Ovary (tissue), 9 donors: ENCODE results near the gene ATP13A2. TPM values are rescaled to one million over a fixed set of nuclear protein-coding genes. Genes with fewer than 3 reads are reported as not detected.
"Not testable (repeated sequence)": the region's sequence is repeated elsewhere in the genome, so short reads cannot be mapped to it uniquely, and the experiment has no call there.

Source experiments
- DNase-seq, 5 donors: peaks; one replicate each; pipeline ENCODE4 v3.0.0-alpha.2; 2019 to 2020
- H3K27ac ChIP-seq, 2 donors: fragments of 200-600 bp; one replicate each; pipeline versions ENCODE4 v1.5.1 to v1.8.0; 2019 to 2022
- H3K27me3 ChIP-seq: fragments of 200-600 bp; one replicate; pipeline ENCODE4 v1.8.0; 2022
- H3K36me3 ChIP-seq: fragments of 200-600 bp; sonication (generic); one replicate; pipeline ENCODE4 v1.5.1; 2019
- H3K4me1 ChIP-seq: one replicate; pipeline ENCODE4 v1.8.1; 2013; ENCODE audit warnings: mild to moderate bottlenecking, moderate library complexity; ENCODE audit not compliant: insufficient read depth
- H3K4me3 ChIP-seq: fragments of 200-600 bp; sonication (generic); one replicate; pipeline ENCODE4 v1.5.1; 2017
- H3K9me3 ChIP-seq, 2 donors: fragments of 200-600 bp in 1 of 2; sonication (generic) in 1 of 2; one replicate each; pipeline versions ENCODE4 v1.5.1 to v1.8.1; 2013 to 2019; ENCODE audit warnings: mild to moderate bottlenecking in 1 of 2, moderate library complexity in 1 of 2
- EP300 ChIP-seq: sonication (generic); formaldehyde crosslinking; IDR thresholded peaks from one replicate; pipeline ENCODE4 v1.6.1; 2017; ENCODE audit warnings: antibody characterized with exemption
- POLR2A ChIP-seq: fragments of 450-650 bp; IDR thresholded peaks from one replicate; pipeline ENCODE4 v1.6.1; 2017; ENCODE audit warnings: antibody characterized with exemption, mild to moderate bottlenecking, moderate library complexity
- WGBS, 3 donors: extraction: QIAGEN DNeasy Blood & Tissue Kit in 1 of 3; methylation state at CpG; one replicate each; pipeline versions ENCODE4 v1.1.5 to v1.1.7; 2013 to 2017; 5-methylcytosine and 5-hydroxymethylcytosine counted together
- intact Hi-C, 4 donors: fragments of 100-400 bp; cut with DNase I; formaldehyde crosslinking; loops; one replicate each; pipeline versions ENCODE4 v1.11.0 to v1.15.1; 2022 to 2023
- polyA plus RNA-seq, 2 donors: library from polyadenylated mRNA; stranded (reverse); fragments of 200-250 nt in 1 of 2; fragments of 350-450 nt in 1 of 2; fragmentation: Illumina TruSeq in 1 of 2; extraction: RNeasy Lipid Tissue Mini Kit (QIAGEN cat#74804) in 1 of 2; gene quantifications; one replicate each; pipeline ENCODE4 v1.2.3, GENCODE V29; 2013 to 2014
- total RNA-seq, 7 donors: library from RNA; depleted of rRNA in 2 of 7; stranded (reverse); fragments of >200 nt in 2 of 7; fragmentation: NEBNext Ultra II Directional in 3 of 7; extraction: Animal tissue kit (Norgen Biotek cat#: 25700) in 3 of 7; gene quantifications; one replicate each; pipeline versions ENCODE4 v1.1.0 to v1.2.4, GENCODE V29; 2016 to 2023
- TF ChIP-seq, protein P1 (sequence below), 3 donors: fragments of 450-650 bp in 2 of 3; fragments of 200-600 bp in 1 of 3; IDR thresholded peaks; one replicate each; pipeline versions ENCODE4 v1.5.1 to v1.8.0; 2016 to 2022; ENCODE audit warnings: antibody characterized with exemption in 3 of 3, mild to moderate bottlenecking in 1 of 3
- donor health status: DM: no; HTN: no; CAD: no; lungs with moderate emphysema.
- donor health status: DM: no; HTN: no; CAD: no.
- donor health status: Bipolar disorder and iron deficiency.
- donor health status: DM: yes; HTN: yes; CAD: no.
- donor health status: DM: no; HTN: no; CAD: no.
- donor health status: DM: yes; HTN: yes; CAD: no.

Gene ATP13A2
- total and polyA plus RNA-seq, 9 donors, result 8.8 to 24.1 (median 18.7) TPM

DNA sequence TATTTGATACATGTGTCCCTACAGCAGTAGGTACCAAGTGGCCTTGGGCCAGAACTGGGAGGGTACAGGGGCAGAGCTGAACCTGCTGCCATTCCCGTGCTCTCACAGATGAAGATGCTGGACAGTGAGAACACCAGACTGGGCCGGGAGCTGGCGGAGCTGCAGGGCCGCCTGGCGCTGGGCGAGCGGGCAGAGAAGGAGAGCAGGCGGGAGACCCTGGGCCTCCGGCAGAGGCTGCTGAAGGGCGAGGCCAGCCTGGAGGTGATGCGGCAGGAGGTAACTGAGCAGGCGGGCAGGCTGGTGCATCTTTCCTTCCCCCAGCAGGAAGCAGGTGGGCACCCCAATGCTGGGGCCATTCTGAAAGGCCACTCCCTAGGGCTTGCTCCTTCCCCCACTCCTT lies 53.3 kb downstream of the ATP13A2 start:
- no peaks in the 10 kb centered on the region for H3K27me3 ChIP-seq
- TF ChIP-seq POLR2A, result no peak
- DNase-seq, result no peak
- H3K27ac ChIP-seq, result no peak overlapping the region
- H3K9me3 ChIP-seq, result no peaks in the 10 kb centered on the region
- WGBS, 3 donors, result 92 to 96% (median 95%) methylated on average over 12 of the region's 12 CpGs
- H3K36me3 ChIP-seq, result no peaks in the 10 kb centered on the region
- intact Hi-C loops, result loop anchor here in 2 of 4 donors (5.0 to 10.0 kb wide), 3 partner anchors 79 to 276 kb away; no protein-coding TSS in a partner anchor
- peaks cover 2% of the 10 kb centered on the region for H3K4me1 ChIP-seq
- no peak overlapping the region for H3K4me3 ChIP-seq

DNA sequence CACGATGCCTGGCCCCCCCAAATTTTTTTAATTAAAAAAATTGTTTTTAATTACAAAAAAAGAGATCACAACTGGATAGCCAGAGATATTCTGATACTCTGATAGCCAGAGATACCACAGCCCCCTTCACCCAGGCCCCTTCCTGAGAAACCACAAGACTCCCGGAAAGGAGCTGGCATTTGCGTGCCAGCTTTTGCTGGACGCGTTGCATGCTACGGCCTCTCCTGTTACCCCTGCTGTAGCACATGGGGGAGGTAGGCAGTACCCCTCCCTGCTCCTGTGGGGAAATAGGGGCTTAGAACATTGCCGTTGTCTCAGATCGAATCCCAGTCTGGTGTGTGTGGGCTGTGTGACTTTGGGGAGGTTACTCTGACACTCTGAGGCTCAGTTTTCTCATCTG lies 54.0 kb downstream of the ATP13A2 start:
- Histone ChIP-seq H3K4me1 (peaks cover 2% of the 10 kb centered on the region), H3K9me3 (no peaks in the 10 kb centered on the region), H3K4me3 (no peak overlapping the region), H3K36me3 (no peaks in the 10 kb centered on the region), H3K27ac (no peak overlapping the region), H3K27me3 (no peaks in the 10 kb centered on the region)
- DNase-seq, result no peak
- 90 to 95% (median 91%) methylated on average over 8 of the region's 8 CpGs for WGBS, 3 donors
- intact Hi-C loops, result loop anchor here in 2 of 4 donors (5.0 to 10.0 kb wide), 3 partner anchors 80 to 277 kb away; no protein-coding TSS in a partner anchor
- TF ChIP-seq EP300 (no peak), POLR2A (no peak)
- TF ChIP-seq, protein P1, sequence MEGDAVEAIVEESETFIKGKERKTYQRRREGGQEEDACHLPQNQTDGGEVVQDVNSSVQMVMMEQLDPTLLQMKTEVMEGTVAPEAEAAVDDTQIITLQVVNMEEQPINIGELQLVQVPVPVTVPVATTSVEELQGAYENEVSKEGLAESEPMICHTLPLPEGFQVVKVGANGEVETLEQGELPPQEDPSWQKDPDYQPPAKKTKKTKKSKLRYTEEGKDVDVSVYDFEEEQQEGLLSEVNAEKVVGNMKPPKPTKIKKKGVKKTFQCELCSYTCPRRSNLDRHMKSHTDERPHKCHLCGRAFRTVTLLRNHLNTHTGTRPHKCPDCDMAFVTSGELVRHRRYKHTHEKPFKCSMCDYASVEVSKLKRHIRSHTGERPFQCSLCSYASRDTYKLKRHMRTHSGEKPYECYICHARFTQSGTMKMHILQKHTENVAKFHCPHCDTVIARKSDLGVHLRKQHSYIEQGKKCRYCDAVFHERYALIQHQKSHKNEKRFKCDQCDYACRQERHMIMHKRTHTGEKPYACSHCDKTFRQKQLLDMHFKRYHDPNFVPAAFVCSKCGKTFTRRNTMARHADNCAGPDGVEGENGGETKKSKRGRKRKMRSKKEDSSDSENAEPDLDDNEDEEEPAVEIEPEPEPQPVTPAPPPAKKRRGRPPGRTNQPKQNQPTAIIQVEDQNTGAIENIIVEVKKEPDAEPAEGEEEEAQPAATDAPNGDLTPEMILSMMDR (IDR thresholded peaks at IDR 0.05), result no peak

DNA sequence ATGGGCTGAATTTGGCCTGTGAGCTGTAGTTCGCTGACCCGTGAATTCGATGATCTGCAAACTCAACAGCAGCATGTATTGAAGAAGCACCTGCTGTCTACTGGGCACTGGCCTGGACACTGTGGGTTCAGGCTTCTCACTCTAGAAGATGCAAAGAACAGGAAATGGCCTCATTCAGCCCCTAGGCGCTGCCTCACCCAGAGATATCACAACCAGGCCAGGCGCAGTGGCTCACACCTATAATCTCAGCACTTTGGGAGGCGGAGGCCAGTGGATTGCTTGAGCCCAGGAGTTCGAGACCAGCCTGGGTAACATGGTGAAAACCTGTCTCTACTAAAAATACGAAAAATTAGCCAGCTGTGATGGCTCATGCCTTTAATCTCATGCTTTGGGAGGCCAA lies 55.0 kb downstream of the ATP13A2 start:
- Histone ChIP-seq H3K27ac (no peak overlapping the region), H3K4me3 (no peak overlapping the region), H3K36me3 (no peaks in the 10 kb centered on the region), H3K4me1 (peaks cover 2% of the 10 kb centered on the region), H3K9me3 (no peaks in the 10 kb centered on the region), H3K27me3 (no peaks in the 10 kb centered on the region)
- intact Hi-C loops, result loop anchor here in 2 of 4 donors (5.0 to 10.0 kb wide), 3 partner anchors 81 to 278 kb away; no protein-coding TSS in a partner anchor
- TF ChIP-seq, protein P1 (IDR thresholded peaks at IDR 0.05), result no peak
- TF ChIP-seq POLR2A (no peak), EP300 (no peak)
- whole genome bisulfite sequencing, 3 donors, result 92 to 95% (median 93%) methylated on average over 8 of the region's 8 CpGs
- DNase-seq, result no peak

DNA sequence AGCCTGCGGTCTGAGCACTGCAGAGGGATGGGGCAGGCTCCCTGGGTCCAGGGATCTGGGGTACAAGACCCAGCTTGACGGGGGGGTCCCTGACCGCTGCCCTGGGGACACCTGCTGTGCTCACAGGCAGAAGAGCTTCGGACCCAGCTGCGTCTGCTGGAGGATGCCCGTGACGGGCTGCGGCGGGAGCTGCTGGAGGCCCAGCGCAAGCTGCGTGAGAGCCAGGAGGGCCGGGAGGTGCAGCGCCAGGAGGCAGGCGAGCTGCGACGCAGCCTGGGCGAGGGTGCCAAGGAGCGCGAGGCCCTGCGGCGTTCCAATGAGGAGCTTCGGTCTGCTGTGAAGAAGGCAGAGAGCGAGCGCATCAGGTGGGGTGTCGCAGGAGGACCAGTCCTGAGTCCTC lies 56.5 kb downstream of the ATP13A2 start:
- Histone ChIP-seq H3K36me3 (no peaks in the 10 kb centered on the region), H3K9me3 (no peaks in the 10 kb centered on the region), H3K27ac (no peak overlapping the region), H3K27me3 (no peaks in the 10 kb centered on the region), H3K4me3 (no peak overlapping the region), H3K4me1 (no peaks in the 10 kb centered on the region)
- TF ChIP-seq POLR2A (no peak), EP300 (no peak)
- TF ChIP-seq, protein P1 (IDR thresholded peaks at IDR 0.05), result no peak
- intact Hi-C loops, result loop anchor here in 2 of 4 donors (5.0 to 10.0 kb wide), 3 partner anchors 82 to 280 kb away; no protein-coding TSS in a partner anchor
- DNase-seq, result no peak
- 92 to 96% (median 95%) methylated on average over 25 of the region's 25 CpGs for WGBS, 3 donors

DNA sequence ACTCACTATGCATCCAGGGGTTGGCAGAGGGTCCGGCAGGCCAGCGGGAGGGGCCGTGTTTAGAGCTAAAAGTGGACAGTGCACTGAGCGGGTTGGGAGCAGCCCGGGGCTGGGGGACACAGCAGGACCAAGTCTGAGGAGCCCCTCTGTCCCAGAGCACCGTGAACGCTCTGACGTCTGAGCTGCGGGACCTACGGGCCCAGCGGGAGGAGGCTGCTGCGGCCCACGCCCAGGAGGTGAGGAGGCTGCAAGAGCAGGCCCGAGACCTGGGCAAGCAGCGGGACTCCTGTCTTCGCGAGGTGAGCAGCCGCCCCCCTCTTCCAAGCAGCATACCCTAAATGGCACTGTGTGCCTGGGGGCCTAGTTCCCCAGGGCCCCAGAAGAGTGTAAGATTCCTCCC lies 57.1 kb downstream of the ATP13A2 start:
- no peaks in the 10 kb centered on the region for H3K27me3 ChIP-seq
- H3K4me1 ChIP-seq, result no peaks in the 10 kb centered on the region
- intact Hi-C loops, result loop anchor here in 2 of 4 donors (5.0 to 10.0 kb wide), 2 partner anchors 93 to 280 kb away; no protein-coding TSS in a partner anchor
- DNase-seq, result no peak
- H3K36me3 ChIP-seq, result no peaks in the 10 kb centered on the region
- no peaks in the 10 kb centered on the region for H3K9me3 ChIP-seq
- TF ChIP-seq EP300 (no peak), POLR2A (no peak)
- TF ChIP-seq, protein P1 (IDR thresholded peaks at IDR 0.05), result no peak
- H3K4me3 ChIP-seq, result no peak overlapping the region
- WGBS, 3 donors, result 94 to 98% (median 96%) methylated on average over 16 to 18 of the region's 18 CpGs
- H3K27ac ChIP-seq, result no peak overlapping the region

DNA sequence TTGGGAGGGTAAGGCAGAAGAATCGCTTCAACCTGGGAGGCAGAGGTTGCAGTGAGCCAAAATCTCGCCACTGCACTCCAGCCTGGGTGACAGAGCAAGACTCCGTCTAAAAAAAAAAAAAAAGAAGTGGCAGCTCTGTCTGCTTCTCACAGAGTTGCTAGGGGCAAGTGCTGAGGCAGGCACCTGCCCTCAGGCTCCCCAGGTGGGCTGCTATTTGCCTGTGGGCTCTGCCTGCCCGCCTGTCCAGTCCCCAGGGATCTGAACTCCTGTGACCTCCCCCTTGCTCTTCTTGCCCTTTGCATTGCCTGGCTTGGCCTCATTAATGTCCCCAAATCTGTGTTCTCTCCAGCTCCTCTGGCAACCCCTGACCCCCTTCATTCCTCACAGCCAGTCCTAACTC lies 59.4 kb downstream of the ATP13A2 start:
- not testable (repeated sequence) for H3K9me3 ChIP-seq, H3K4me3 ChIP-seq, H3K4me1 ChIP-seq, H3K36me3 ChIP-seq, H3K27ac ChIP-seq, DNase-seq, H3K27me3 ChIP-seq
- 90 to 93% (median 90%) methylated on average over 4 of the region's 4 CpGs for WGBS, 3 donors
- intact Hi-C loops, result loop anchor here in 3 of 4 donors (2.0 to 10.0 kb wide), 3 partner anchors 92 to 282 kb away; no protein-coding TSS in a partner anchor

DNA sequence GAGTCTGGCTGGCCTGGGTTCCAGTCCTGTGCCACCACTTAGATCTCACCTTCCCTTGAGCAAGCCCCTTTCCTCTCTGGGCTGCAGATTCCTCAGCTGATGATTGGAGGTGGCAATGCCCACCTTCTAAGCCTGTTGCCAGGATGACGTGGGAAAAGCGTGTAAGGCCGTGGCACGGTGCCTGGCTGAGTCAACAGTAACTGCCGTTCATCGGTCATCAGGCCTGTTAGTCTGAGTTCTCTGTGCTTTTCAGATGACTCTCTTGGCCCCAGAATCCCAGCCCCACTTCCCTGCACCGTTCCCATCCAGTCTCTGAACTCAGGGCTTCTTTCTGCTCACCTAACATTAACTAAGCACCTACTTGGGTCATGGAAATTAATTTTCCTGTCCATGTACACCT lies 62.7 kb downstream of the ATP13A2 start:
- H3K9me3 ChIP-seq, H3K27me3 ChIP-seq, H3K27ac ChIP-seq, DNase-seq, H3K4me1 ChIP-seq, H3K4me3 ChIP-seq, H3K36me3 ChIP-seq: not testable (repeated sequence)
- 47 to 78% (median 71%) methylated on average over 7 of the region's 7 CpGs for WGBS, 3 donors
- intact Hi-C loops, result loop anchor here in 1 of 4 donors (5.0 kb wide), 1 partner anchor 327 kb away; no protein-coding TSS in a partner anchor
